A673 (cell line): Measurements from ENCODE around the gene FREM1. TPM values are rescaled to one million over a fixed set of nuclear protein-coding genes. Genes with fewer than 3 reads are reported as not detected.

Experiments
- BruUV-seq: library from RNA; stranded (reverse); fragments of 400-500 nt; replicated peaks from 2 replicates; lab custom pipeline; 2021; lab: Mats Ljungman, UMichigan
- CTCF ChIA-PET: fragments of 300-600 bp; sonication (Branson Sonifier 250); formaldehyde crosslinking; loops from one replicate; lab custom pipeline; 2022; ENCODE audit warnings: antibody characterized with exemption; lab: Charles Lee
- POLR2A ChIA-PET: fragments of 300-600 bp; sonication (Branson Sonifier 250); formaldehyde crosslinking; loops from one replicate; lab custom pipeline; 2022; ENCODE audit warnings: antibody characterized with exemption; ENCODE audit not compliant: low non-redundant PET; lab: Charles Lee
- DNase-seq: peaks from one replicate; pipeline ENCODE4 v3.0.0-alpha.2; 2015; ENCODE audit warnings: low spot score
- H3K27ac ChIP-seq: fragments of 200-600 bp; sonication (generic); 2 replicates; pipeline ENCODE4 v1.5.1; 2016; ENCODE audit warnings: mixed run types, low read depth, mild to moderate bottlenecking, mixed read lengths, antibody characterized with exemption, low read length; ENCODE audit not compliant: poor library complexity, severe bottlenecking
- H3K27me3 ChIP-seq: fragments of 200-600 bp; sonication (generic); replicated peaks from 2 replicates; pipeline ENCODE4 v1.6.1; 2017; ENCODE audit warnings: mixed run types, low read depth, mild to moderate bottlenecking, mixed read lengths, antibody characterized with exemption, low read length; ENCODE audit not compliant: insufficient read depth, poor library complexity
- H3K36me3 ChIP-seq: fragments of 200-600 bp; sonication (generic); 2 replicates; pipeline ENCODE4 v1.6.1; 2016; ENCODE audit warnings: mixed run types, mild to moderate bottlenecking, mixed read lengths, antibody characterized with exemption, low read length; ENCODE audit not compliant: insufficient read depth, poor library complexity, severe bottlenecking
- H3K4me1 ChIP-seq: fragments of 200-600 bp; sonication (generic); 2 replicates; pipeline ENCODE4 v1.6.1; 2017; ENCODE audit warnings: mixed run types, mild to moderate bottlenecking, mixed read lengths, antibody characterized with exemption, low read length; ENCODE audit not compliant: insufficient read depth, poor library complexity, severe bottlenecking
- H3K4me3 ChIP-seq: fragments of 200-600 bp; sonication (generic); 2 replicates; pipeline ENCODE4 v1.5.1; 2016; ENCODE audit warnings: low read depth, mixed run types, mild to moderate bottlenecking, mixed read lengths, low read length; ENCODE audit not compliant: poor library complexity, severe bottlenecking
- H3K9me3 ChIP-seq: fragments of 200-600 bp; sonication (generic); 2 replicates; pipeline ENCODE4 v1.6.1; 2016; ENCODE audit warnings: mixed run types, low read depth, mild to moderate bottlenecking, mixed read lengths, antibody characterized with exemption, low read length; ENCODE audit not compliant: poor library complexity, severe bottlenecking
- EZH2 ChIP-seq: fragments of 200-600 bp; sonication (generic); IDR thresholded peaks from 2 replicates; pipeline ENCODE4 v1.6.1; 2017; ENCODE audit warnings: borderline replicate concordance, low read depth, mild to moderate bottlenecking, mixed read lengths, antibody characterized with exemption, low read length; ENCODE audit not compliant: poor library complexity, severe bottlenecking
- intact Hi-C: fragments of 100-400 bp; cut with micrococcal nuclease; formaldehyde crosslinking; loops from one replicate; pipeline ENCODE4 v1.10.0; 2022; ENCODE audit not compliant: unreplicated experiment
- total RNA-seq: library from RNA; stranded (reverse); gene quantifications from 2 replicates; pipeline ENCODE4 v1.2.3, GENCODE V29; 2021
- TF ChIP-seq, protein P1 (sequence below): fragments of 300-800, 200-600 bp; sonication (generic); conservative IDR thresholded peaks from 2 replicates; pipeline ENCODE4 v1.5.1; 2017; ENCODE audit warnings: low read depth, mild to moderate bottlenecking, antibody characterized with exemption, low read length, moderate library complexity, mixed read lengths

The FREM1 gene
- total RNA-seq, 1 experiment from 2014 or later, result 4.2 TPM

DNA sequence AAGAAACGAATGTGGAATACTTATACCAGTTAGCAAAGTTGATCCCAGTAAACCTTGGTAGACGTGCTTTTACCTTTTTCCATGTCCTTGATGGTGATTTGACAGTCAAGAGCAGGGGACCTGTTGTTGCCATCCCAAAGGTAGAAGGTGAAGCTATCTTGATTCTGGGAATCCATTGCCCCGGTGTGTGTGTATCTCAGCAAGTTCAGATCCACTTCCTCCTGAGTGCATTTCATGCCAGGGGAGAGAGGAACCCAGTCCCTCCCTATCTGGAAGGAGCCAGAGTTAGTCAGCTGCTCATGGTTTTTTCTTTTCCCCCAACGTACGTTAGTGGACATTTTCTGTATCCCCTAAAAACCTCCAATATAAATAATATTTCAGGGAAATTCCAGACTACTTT is 121.4 kb downstream of the FREM1 start:
- no peaks in the 10 kb centered on the region for H3K4me1 ChIP-seq
- POLR2A ChIA-PET, result no interaction called here
- CTCF ChIA-PET, result no interaction called here
- BruUV-seq, result no TSS peak
- no peak overlapping the region for H3K27ac ChIP-seq
- DNase-seq, result no peak
- H3K4me3 ChIP-seq, result no peak overlapping the region
- TF ChIP-seq, protein P1, sequence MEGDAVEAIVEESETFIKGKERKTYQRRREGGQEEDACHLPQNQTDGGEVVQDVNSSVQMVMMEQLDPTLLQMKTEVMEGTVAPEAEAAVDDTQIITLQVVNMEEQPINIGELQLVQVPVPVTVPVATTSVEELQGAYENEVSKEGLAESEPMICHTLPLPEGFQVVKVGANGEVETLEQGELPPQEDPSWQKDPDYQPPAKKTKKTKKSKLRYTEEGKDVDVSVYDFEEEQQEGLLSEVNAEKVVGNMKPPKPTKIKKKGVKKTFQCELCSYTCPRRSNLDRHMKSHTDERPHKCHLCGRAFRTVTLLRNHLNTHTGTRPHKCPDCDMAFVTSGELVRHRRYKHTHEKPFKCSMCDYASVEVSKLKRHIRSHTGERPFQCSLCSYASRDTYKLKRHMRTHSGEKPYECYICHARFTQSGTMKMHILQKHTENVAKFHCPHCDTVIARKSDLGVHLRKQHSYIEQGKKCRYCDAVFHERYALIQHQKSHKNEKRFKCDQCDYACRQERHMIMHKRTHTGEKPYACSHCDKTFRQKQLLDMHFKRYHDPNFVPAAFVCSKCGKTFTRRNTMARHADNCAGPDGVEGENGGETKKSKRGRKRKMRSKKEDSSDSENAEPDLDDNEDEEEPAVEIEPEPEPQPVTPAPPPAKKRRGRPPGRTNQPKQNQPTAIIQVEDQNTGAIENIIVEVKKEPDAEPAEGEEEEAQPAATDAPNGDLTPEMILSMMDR, result no peak
- no peak for TF ChIP-seq EZH2
- no peaks in the 10 kb centered on the region for H3K36me3 ChIP-seq
- H3K9me3 ChIP-seq, result no peaks in the 10 kb centered on the region
- intact Hi-C loops, result no loop called here
- H3K27me3 ChIP-seq, result no peaks in the 10 kb centered on the region

DNA sequence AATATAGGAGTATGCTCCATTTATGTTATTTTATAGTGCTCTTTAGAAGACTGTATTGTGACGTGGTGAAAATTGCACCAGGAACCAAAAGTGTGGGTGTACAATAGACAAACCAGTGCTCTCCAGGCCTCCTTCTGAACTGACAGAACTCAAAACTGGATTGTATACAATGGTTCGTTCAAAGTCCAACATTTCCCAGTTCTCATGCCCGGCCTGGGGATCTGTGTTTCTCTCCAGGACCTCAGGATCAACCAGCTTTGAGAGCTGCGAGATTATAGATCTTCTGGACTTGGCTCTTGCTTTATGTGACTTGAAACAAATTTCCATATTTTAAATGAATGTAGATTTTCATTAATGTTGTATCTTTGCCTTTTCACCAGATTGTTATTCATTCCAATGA is 126.9 kb downstream of the FREM1 start:
- no TSS peak for BruUV-seq
- DNase-seq, result no peak
- Histone ChIP-seq H3K9me3 (no peaks in the 10 kb centered on the region), H3K27me3 (no peaks in the 10 kb centered on the region), H3K4me3 (no peak overlapping the region), H3K27ac (no peak overlapping the region), H3K36me3 (no peaks in the 10 kb centered on the region), H3K4me1 (no peaks in the 10 kb centered on the region)
- intact Hi-C loops, result no loop called here
- ChIA-PET POLR2A (no interaction called here), CTCF (no interaction called here)
- no peak for TF ChIP-seq EZH2

DNA sequence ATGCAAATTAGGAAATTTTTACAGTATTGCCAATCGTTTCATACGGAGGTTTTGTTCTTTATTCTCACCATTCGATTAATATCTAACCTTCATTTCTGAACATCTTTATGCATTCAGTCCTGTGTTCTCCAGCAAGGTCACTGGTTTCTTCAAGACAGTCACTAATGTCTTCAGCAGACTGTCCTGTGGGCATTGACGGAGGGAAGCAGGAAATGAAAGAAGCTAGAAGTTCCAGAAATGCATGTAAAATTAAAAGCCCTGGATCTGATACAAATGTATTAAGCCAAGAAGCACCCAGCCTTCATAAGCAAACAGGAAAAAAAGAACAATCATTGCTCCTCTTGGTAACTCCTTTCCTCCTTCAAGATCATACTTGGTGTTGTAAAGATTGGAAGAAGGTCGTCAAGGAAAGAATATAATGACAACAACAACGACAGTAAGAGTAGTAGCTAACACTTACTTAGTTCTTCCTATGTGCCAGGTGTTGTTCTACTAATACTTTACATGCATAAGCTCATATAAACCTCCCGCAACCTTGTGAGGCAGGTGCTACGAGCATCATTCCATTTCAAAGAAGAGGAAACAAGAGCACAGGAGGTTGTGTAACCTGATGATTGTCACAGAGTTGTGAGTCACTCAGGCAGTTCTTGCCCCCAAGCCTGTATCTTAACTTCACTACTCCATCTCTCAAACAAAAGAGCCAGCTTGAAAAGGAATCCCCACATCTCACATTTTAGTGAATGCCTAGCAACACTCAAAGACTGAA is 127.8 kb downstream of the FREM1 start:
- Histone ChIP-seq H3K36me3 (no peaks in the 10 kb centered on the region), H3K4me3 (no peak overlapping the region), H3K27me3 (no peaks in the 10 kb centered on the region), H3K27ac (no peak overlapping the region), H3K9me3 (no peaks in the 10 kb centered on the region), H3K4me1 (no peaks in the 10 kb centered on the region)
- no TSS peak for BruUV-seq
- ChIA-PET CTCF (no interaction called here), POLR2A (no interaction called here)
- intact Hi-C loops, result no loop called here
- no peak for TF ChIP-seq EZH2
- TF ChIP-seq, protein P1, result no peak
- DNase-seq, result no peak
